Gastrocnemius medialis (tissue), 4 donors: ENCODE measurements around the gene CDK5RAP1.

Experiments used
- POLR2A ChIP-seq, 2 donors: fragments of 450-650 bp; IDR thresholded peaks; one replicate each; pipeline ENCODE4 v1.6.1; 2017; ENCODE audit warnings: antibody characterized with exemption in 2 of 2, mild to moderate bottlenecking in 2 of 2, moderate library complexity in 2 of 2
- TF ChIP-seq, protein P1 (sequence below), 5 experiments: fragments of 450-650 bp in 3 of 5; fragments of 200-600 bp in 2 of 5; sonication (generic) in 2 of 5; IDR thresholded peaks in 4 of 5; conservative IDR thresholded peaks in 1 of 5; 1 replicate in 4 of 5; 2 replicates in 1 of 5; pipeline ENCODE4 v1.5.1; 2016 to 2019; ENCODE audit warnings: antibody characterized with exemption in 5 of 5, mild to moderate bottlenecking in 3 of 5, moderate library complexity in 3 of 5

DNA sequence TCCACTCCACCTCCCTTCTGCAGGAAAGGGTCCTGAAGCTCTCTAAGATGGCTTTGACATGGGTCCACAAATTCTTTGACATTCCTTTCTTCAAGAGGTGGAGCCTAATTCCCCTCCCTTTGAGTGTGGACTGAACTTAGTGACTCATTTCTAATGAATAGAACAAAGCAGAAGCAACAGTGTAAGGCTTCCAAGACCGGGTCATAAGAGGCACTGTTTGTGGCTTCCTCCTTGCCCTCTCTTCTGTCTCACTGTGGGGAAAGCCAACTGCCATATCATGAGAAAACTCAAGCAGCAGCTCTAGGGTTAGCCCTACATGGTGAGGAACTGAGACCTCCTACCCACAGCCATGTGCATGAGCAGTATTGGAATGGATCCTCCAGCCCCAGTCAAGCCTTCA is 5.9 kb upstream of the CDK5RAP1 start:
- TF ChIP-seq, protein P1, sequence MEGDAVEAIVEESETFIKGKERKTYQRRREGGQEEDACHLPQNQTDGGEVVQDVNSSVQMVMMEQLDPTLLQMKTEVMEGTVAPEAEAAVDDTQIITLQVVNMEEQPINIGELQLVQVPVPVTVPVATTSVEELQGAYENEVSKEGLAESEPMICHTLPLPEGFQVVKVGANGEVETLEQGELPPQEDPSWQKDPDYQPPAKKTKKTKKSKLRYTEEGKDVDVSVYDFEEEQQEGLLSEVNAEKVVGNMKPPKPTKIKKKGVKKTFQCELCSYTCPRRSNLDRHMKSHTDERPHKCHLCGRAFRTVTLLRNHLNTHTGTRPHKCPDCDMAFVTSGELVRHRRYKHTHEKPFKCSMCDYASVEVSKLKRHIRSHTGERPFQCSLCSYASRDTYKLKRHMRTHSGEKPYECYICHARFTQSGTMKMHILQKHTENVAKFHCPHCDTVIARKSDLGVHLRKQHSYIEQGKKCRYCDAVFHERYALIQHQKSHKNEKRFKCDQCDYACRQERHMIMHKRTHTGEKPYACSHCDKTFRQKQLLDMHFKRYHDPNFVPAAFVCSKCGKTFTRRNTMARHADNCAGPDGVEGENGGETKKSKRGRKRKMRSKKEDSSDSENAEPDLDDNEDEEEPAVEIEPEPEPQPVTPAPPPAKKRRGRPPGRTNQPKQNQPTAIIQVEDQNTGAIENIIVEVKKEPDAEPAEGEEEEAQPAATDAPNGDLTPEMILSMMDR (IDR thresholded peaks at IDR 0.05 in 4 of 5, conservative IDR thresholded peaks at IDR 0.05 in 1 of 5) = no peak
- TF ChIP-seq POLR2A (IDR thresholded peaks at IDR 0.05) = no peak
